ENCODE measurements around the gene ANKS1A. TPM values are rescaled to one million over a fixed set of nuclear protein-coding genes. Genes with fewer than 3 reads are reported as not detected.

Gene ANKS1A
- total RNA-seq, 2 donors from 2014 or later: 34.9 to 36.4 TPM

DNA sequence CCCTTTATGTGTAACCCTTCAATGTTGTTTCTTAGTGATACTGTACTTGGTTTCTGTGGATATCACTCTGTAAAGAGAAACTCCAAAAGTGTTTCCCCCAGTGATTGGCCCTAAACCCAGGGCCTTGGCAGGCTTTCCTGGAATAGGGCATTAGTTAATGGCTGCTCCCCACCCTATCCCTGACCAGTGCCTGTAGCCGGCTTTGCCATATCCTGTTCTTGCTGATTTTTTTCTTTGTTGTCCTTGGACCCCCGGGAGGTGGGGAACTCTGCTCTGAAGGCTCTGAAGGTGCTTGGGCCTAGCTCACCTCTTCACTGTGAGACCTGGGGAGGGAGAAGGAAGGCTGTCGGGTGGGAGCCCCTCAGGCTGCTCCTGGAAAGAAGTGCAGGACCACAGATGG lies 131.9 kb downstream of the ANKS1A start:
- H3K27ac Mint-ChIP-seq: peak overlapping the region; percentile 79
- Histone ChIP-seq H3K36me3 (ENCODE audit: control insufficient read depth, insufficient read depth, low read length) (peaks cover 22% of the 10 kb centered on the region), H3K27ac (ENCODE audit: low read depth, low read length) (no peak overlapping the region), H3K4me3 (ENCODE audit: low read length) (no peak overlapping the region), H3K9ac (ENCODE audit: extremely low read depth, low read length, poor library complexity, severe bottlenecking) (no peak overlapping the region), H3K9me3 (ENCODE audit: control insufficient read depth, low read length) (no peaks in the 10 kb centered on the region), H3K4me1 (ENCODE audit: control insufficient read depth, insufficient read depth, low read length) (peaks cover 25% of the 10 kb centered on the region), H3K27me3 (ENCODE audit: control insufficient read depth, insufficient read depth, low read length, poor library complexity, severe bottlenecking) (no peaks in the 10 kb centered on the region)
- WGBS, 2 experiments (ENCODE audit: insufficient coverage in 1 of 2, insufficient read length in 1 of 2): 60 to 75% methylated on average over 1 to 3 of the region's 3 CpGs
- H3K4me3 Mint-ChIP-seq: no peak overlapping the region
- no peaks in the 10 kb centered on the region for H3K27me3 Mint-ChIP-seq (ENCODE audit: insufficient read depth)
- H3K4me1 Mint-ChIP-seq: peaks cover 64% of the 10 kb centered on the region
- H3K9me3 Mint-ChIP-seq: no peaks in the 10 kb centered on the region
- peak; percentile 73 for DNase-seq
- peaks cover 11% of the 10 kb centered on the region for H3K36me3 Mint-ChIP-seq (ENCODE audit: low read depth)
- TF ChIP-seq, protein P1, sequence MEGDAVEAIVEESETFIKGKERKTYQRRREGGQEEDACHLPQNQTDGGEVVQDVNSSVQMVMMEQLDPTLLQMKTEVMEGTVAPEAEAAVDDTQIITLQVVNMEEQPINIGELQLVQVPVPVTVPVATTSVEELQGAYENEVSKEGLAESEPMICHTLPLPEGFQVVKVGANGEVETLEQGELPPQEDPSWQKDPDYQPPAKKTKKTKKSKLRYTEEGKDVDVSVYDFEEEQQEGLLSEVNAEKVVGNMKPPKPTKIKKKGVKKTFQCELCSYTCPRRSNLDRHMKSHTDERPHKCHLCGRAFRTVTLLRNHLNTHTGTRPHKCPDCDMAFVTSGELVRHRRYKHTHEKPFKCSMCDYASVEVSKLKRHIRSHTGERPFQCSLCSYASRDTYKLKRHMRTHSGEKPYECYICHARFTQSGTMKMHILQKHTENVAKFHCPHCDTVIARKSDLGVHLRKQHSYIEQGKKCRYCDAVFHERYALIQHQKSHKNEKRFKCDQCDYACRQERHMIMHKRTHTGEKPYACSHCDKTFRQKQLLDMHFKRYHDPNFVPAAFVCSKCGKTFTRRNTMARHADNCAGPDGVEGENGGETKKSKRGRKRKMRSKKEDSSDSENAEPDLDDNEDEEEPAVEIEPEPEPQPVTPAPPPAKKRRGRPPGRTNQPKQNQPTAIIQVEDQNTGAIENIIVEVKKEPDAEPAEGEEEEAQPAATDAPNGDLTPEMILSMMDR (conservative IDR thresholded peaks at IDR 0.05): no peak

DNA sequence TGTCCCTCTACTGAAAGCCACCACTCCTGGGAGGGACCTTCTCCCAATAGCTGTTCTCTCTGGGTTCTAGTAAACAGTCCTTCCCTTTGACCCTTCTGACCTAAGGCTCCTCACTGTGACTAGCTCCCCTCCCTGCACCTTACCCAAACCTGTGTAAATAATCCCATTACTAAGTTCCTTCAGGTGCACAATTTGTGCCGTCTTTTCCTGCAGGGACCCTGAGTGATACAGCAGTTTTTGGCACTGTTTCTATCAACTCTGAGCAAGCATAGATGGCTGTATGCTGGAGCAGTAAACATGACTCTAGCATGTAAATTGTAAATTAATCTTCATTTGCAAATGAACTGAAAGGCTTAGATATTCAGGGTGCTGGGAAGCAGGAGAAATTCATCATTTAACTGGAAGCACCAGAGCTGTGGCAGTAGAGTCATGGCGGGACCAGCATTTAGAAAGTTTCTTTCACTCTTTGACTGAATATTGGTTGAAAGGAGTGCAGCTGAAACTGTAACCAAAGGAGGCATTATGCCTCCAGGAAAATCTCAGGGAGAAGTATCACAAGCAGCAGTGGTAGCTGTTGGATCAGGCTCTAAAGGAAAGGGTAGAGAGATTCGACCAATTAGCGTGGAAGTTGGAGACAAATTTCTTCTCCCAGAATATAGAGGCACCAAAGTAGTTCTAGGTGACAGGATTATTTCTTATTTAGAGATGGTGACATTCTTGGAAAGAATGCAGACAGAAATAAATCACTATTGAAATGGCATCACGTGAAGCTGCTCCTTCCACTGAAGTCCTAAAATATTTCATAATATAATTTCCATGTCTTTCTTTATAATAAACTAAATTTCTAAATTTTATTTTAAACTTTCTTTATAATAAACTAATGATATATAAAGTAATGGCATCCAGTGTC lies 134.3 kb downstream of the ANKS1A start:
- Histone ChIP-seq H3K9me3 (ENCODE audit: control insufficient read depth, low read length) (no peaks in the 10 kb centered on the region), H3K27me3 (ENCODE audit: control insufficient read depth, insufficient read depth, low read length, poor library complexity, severe bottlenecking) (no peaks in the 10 kb centered on the region), H3K4me1 (ENCODE audit: control insufficient read depth, insufficient read depth, low read length) (peaks cover 25% of the 10 kb centered on the region), H3K9ac (ENCODE audit: extremely low read depth, low read length, poor library complexity, severe bottlenecking) (no peak overlapping the region), H3K36me3 (ENCODE audit: control insufficient read depth, insufficient read depth, low read length) (peaks cover 12% of the 10 kb centered on the region), H3K27ac (ENCODE audit: low read depth, low read length) (no peak overlapping the region), H3K4me3 (ENCODE audit: low read length) (no peak overlapping the region)
- Mint-ChIP-seq H3K27ac (peak overlapping the region; percentile 89), H3K9me3 (no peaks in the 10 kb centered on the region), H3K4me3 (no peak overlapping the region), H3K27me3 (ENCODE audit: insufficient read depth) (no peaks in the 10 kb centered on the region), H3K4me1 (peaks cover 71% of the 10 kb centered on the region), H3K36me3 (ENCODE audit: low read depth) (peaks cover 14% of the 10 kb centered on the region)
- WGBS, 2 experiments (ENCODE audit: insufficient coverage in 1 of 2, insufficient read length in 1 of 2): 82 to 89% methylated on average over 2 to 4 of the region's 5 CpGs
- peak; percentile 37 for DNase-seq
- TF ChIP-seq, protein P1 (conservative IDR thresholded peaks at IDR 0.05): no peak

DNA sequence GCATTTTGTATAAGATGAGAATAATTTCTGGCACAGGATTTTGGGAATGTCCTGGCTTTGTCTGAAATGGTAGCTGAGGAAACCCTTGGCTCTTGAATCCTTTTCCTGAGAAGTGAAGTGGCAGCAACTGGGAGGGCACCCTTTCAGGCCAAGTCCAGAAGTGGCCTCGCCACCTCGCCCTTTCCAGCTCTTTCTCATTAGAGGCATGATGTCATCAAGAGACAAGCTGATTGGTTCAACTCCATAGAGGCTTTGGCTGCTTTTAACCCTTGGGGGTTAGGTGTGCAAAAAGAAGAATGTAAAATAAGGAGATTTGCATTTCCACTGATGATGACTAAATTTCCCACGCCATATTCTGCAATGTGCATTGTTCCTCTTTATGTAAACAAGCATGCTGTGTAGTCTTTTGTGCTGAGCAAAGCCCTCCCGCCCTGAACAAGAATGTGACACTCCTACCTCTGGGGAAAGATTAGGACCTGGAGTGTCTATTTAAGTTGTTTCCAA lies 135.5 kb downstream of the ANKS1A start:
- no peak overlapping the region for H3K4me3 Mint-ChIP-seq

More for the DNA sequence above, 135.5 kb downstream of the ANKS1A start:
- TF ChIP-seq, protein P1 (conservative IDR thresholded peaks at IDR 0.05): no peak
- Mint-ChIP-seq H3K27me3 (ENCODE audit: insufficient read depth) (no peaks in the 10 kb centered on the region), H3K27ac (peak overlapping the region; percentile 86), H3K9me3 (no peaks in the 10 kb centered on the region), H3K36me3 (ENCODE audit: low read depth) (peaks cover 12% of the 10 kb centered on the region), H3K4me1 (peaks cover 64% of the 10 kb centered on the region)
- Histone ChIP-seq H3K9ac (ENCODE audit: extremely low read depth, low read length, poor library complexity, severe bottlenecking) (peak overlapping the region; percentile 3), H3K9me3 (ENCODE audit: control insufficient read depth, low read length) (no peaks in the 10 kb centered on the region), H3K36me3 (ENCODE audit: control insufficient read depth, insufficient read depth, low read length) (peaks cover 8% of the 10 kb centered on the region), H3K27ac (ENCODE audit: low read depth, low read length) (peak overlapping the region; percentile 22), H3K27me3 (ENCODE audit: control insufficient read depth, insufficient read depth, low read length, poor library complexity, severe bottlenecking) (no peaks in the 10 kb centered on the region), H3K4me1 (ENCODE audit: control insufficient read depth, insufficient read depth, low read length) (peaks cover 21% of the 10 kb centered on the region), H3K4me3 (ENCODE audit: low read length) (no peak overlapping the region)
- 44% methylated on average over 4 of the region's 4 CpGs; no CpG with 5 or more reads in 1 of the 2 experiments for WGBS, 2 experiments (ENCODE audit: insufficient coverage in 1 of 2, insufficient read length in 1 of 2)
- DNase-seq: peak; percentile 69

All from endodermal cell (in vitro differentiated cells).